Muscle of leg (tissue), 11 donors: ENCODE data around the gene HK3. TPM values are rescaled to one million over a fixed set of nuclear protein-coding genes. Genes with fewer than 3 reads are reported as not detected.
A peak's percentile ranks its signal among the peaks of the same experiment; 100 is the strongest.

Experiments used
- DNase-seq: peaks from one replicate; pipeline ENCODE4 v3.0.0; 2013
- H3K27ac ChIP-seq: one replicate; pipeline ENCODE4 v1.5.1; 2013; ENCODE audit warnings: mild to moderate bottlenecking, low read length, control low read depth
- H3K27me3 ChIP-seq: one replicate; pipeline ENCODE4 v1.6.1; 2013; ENCODE audit warnings: low read length; ENCODE audit not compliant: control insufficient read depth, insufficient read depth
- H3K36me3 ChIP-seq: one replicate; pipeline ENCODE4 v1.6.1; 2013; ENCODE audit warnings: low read length; ENCODE audit not compliant: control insufficient read depth, insufficient read depth
- H3K4me1 ChIP-seq: one replicate; pipeline ENCODE4 v1.6.1; 2013; ENCODE audit warnings: low read length; ENCODE audit not compliant: control insufficient read depth, insufficient read depth
- H3K4me3 ChIP-seq: one replicate; pipeline ENCODE4 v1.5.1; 2013; ENCODE audit warnings: low read length, control low read depth
- H3K9me3 ChIP-seq: replicated peaks from 2 replicates; pipeline ENCODE4 v1.6.1; 2013; ENCODE audit warnings: low read depth, low read length; ENCODE audit not compliant: control insufficient read depth
- WGBS: methylation state at CpG from one replicate; pipeline ENCODE4 v1.1.5; 2013; ENCODE audit warnings: missing lambda C conversion rate; ENCODE audit not compliant: insufficient coverage; 5-methylcytosine and 5-hydroxymethylcytosine counted together
- polyA plus RNA-seq, 8 donors: library from polyadenylated mRNA; unstranded; fragments of 120-200 nt; gene quantifications; one replicate each; pipeline versions ENCODE4 v1.2.1 to v1.2.3, GENCODE V29; 2013; ENCODE audit warnings: inconsistent platforms in 1 of 8, low replicate concordance in 1 of 8; ENCODE audit not compliant: insufficient read length in 8 of 8, insufficient read depth in 1 of 8
- total RNA-seq: library from RNA; stranded (reverse); fragments of 120-200 nt; gene quantifications from one replicate; pipeline ENCODE4 v1.2.4, GENCODE V29; 2013

Gene HK3
- total and polyA plus RNA-seq, 9 donors: 0.49 to 1.9 (median 1.2) TPM

GRCh38 chr5:176860381-176860780 is 38.8 kb downstream of the HK3 start:
- 61% methylated on average over 11 of the region's 11 CpGs for WGBS
- no peak overlapping the region for H3K27ac ChIP-seq
- no peaks in the 10 kb centered on the region for H3K36me3 ChIP-seq
- DNase-seq: no peak
- H3K27me3 ChIP-seq: peaks cover 42% of the 10 kb centered on the region
- H3K4me1 ChIP-seq: no peaks in the 10 kb centered on the region
- H3K9me3 ChIP-seq: no peaks in the 10 kb centered on the region
- no peak overlapping the region for H3K4me3 ChIP-seq

GRCh38 chr5:176859916-176860315 is 39.2 kb downstream of the HK3 start:
- DNase-seq: no peak
- WGBS: 42% methylated on average over 4 of the region's 10 CpGs
- Histone ChIP-seq H3K9me3 (no peaks in the 10 kb centered on the region), H3K4me3 (no peak overlapping the region), H3K27me3 (peaks cover 38% of the 10 kb centered on the region), H3K36me3 (no peaks in the 10 kb centered on the region), H3K27ac (no peak overlapping the region), H3K4me1 (no peaks in the 10 kb centered on the region)

- WGBS: 68% methylated on average over 8 of the region's 11 CpGs
- no peaks in the 10 kb centered on the region for H3K9me3 ChIP-seq
- DNase-seq: no peak
- no peak overlapping the region for H3K27ac ChIP-seq
- peaks cover 20% of the 10 kb centered on the region for H3K27me3 ChIP-seq
- no peak overlapping the region for H3K4me3 ChIP-seq
- no peaks in the 10 kb centered on the region for H3K4me1 ChIP-seq
- no peaks in the 10 kb centered on the region for H3K36me3 ChIP-seq
Observed at GRCh38 chr5:176857894-176858273, 41.3 kb downstream of the HK3 start.

GRCh38 chr5:176857216-176857893 is 41.8 kb downstream of the HK3 start:
- Histone ChIP-seq H3K27ac (no peak overlapping the region), H3K4me1 (no peaks in the 10 kb centered on the region), H3K4me3 (no peak overlapping the region), H3K27me3 (peaks cover 14% of the 10 kb centered on the region), H3K36me3 (no peaks in the 10 kb centered on the region), H3K9me3 (no peaks in the 10 kb centered on the region)
- DNase-seq: no peak
- WGBS: 63% methylated on average over 8 of the region's 19 CpGs

- Histone ChIP-seq H3K27me3 (peaks cover 8% of the 10 kb centered on the region), H3K4me1 (peaks cover 5% of the 10 kb centered on the region), H3K9me3 (no peaks in the 10 kb centered on the region), H3K36me3 (no peaks in the 10 kb centered on the region), H3K4me3 (no peak overlapping the region), H3K27ac (no peak overlapping the region)
- DNase-seq: no peak
- 57% methylated on average over 8 of the region's 8 CpGs for WGBS
Observed at GRCh38 chr5:176856746-176857145, 42.4 kb downstream of the HK3 start.

GRCh38 chr5:176855598-176855997 is 43.5 kb downstream of the HK3 start:
- Histone ChIP-seq H3K27me3 (peaks cover 12% of the 10 kb centered on the region), H3K4me1 (peaks cover 9% of the 10 kb centered on the region)
- WGBS: 90% methylated on average over 12 of the region's 18 CpGs

GRCh38 chr5:176854164-176854563 is 45.0 kb downstream of the HK3 start:
- peaks cover 16% of the 10 kb centered on the region for H3K27me3 ChIP-seq
- no peaks in the 10 kb centered on the region for H3K9me3 ChIP-seq
- no peak for DNase-seq
- 52% methylated on average over 5 of the region's 8 CpGs for WGBS
- peaks cover 9% of the 10 kb centered on the region for H3K4me1 ChIP-seq
- no peaks in the 10 kb centered on the region for H3K36me3 ChIP-seq
- H3K27ac ChIP-seq: no peak overlapping the region
- no peak overlapping the region for H3K4me3 ChIP-seq

More at GRCh38 chr5:176855598-176855997, 43.5 kb downstream of the HK3 start:
- no peak for DNase-seq
- no peak overlapping the region for H3K27ac ChIP-seq
- H3K4me3 ChIP-seq: no peak overlapping the region
- H3K36me3 ChIP-seq: no peaks in the 10 kb centered on the region
- no peaks in the 10 kb centered on the region for H3K9me3 ChIP-seq

- no peaks in the 10 kb centered on the region for H3K9me3 ChIP-seq
- no peak overlapping the region for H3K4me3 ChIP-seq
- no peak overlapping the region for H3K27ac ChIP-seq
- no peaks in the 10 kb centered on the region for H3K36me3 ChIP-seq
- peaks cover 19% of the 10 kb centered on the region for H3K27me3 ChIP-seq
- H3K4me1 ChIP-seq: peaks cover 9% of the 10 kb centered on the region
- 62% methylated on average over 14 of the region's 20 CpGs for WGBS
- DNase-seq: no peak
Observed at GRCh38 chr5:176853151-176853778, 45.9 kb downstream of the HK3 start.

GRCh38 chr5:176851871-176852658 is 47.1 kb downstream of the HK3 start:
- 62% methylated on average over 14 of the region's 17 CpGs for WGBS
- Histone ChIP-seq H3K9me3 (no peaks in the 10 kb centered on the region), H3K36me3 (no peaks in the 10 kb centered on the region), H3K27ac (no peak overlapping the region), H3K4me1 (peaks cover 9% of the 10 kb centered on the region), H3K27me3 (peaks cover 28% of the 10 kb centered on the region), H3K4me3 (no peak overlapping the region)
- peak; percentile 27 for DNase-seq

- no peak overlapping the region for H3K27ac ChIP-seq
- DNase-seq: no peak
Observed at GRCh38 chr5:176851380-176851779, 47.8 kb downstream of the HK3 start.

More at GRCh38 chr5:176851380-176851779, 47.8 kb downstream of the HK3 start:
- H3K27me3 ChIP-seq: peaks cover 34% of the 10 kb centered on the region
- WGBS: 64% methylated on average over 12 of the region's 12 CpGs
- peaks cover 9% of the 10 kb centered on the region for H3K4me1 ChIP-seq
- no peak overlapping the region for H3K4me3 ChIP-seq
- no peaks in the 10 kb centered on the region for H3K36me3 ChIP-seq
- no peaks in the 10 kb centered on the region for H3K9me3 ChIP-seq
